ENCODE measurements around the gene BORCS6.
"Not testable (repeated sequence)": the region's sequence is repeated elsewhere in the genome, so short reads cannot be mapped to it uniquely, and the experiment has no call there.

Gene BORCS6

GRCh38 chr17:8170186-8170585 lies 19.8 kb downstream of the BORCS6 start:
- DNase-seq, result not testable (repeated sequence)

DNA sequence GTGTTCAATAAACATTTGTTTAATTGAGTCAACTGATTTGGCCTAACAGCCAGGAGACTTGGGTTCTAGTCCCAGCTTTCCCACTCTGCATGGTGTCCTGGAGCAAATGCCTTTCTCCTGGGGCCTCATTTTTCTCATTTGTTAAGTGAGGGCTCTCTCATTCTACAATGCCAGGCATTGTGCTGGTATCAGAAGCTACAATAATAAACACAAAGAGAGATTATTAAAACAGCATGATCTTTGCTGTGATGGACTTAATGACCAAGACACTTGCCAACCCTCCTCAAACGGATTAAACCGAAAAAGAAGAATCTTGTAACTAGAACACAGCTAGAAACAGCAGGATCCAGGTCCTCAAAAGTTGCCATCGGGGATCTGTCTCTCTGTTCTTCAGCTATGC lies 22.5 kb downstream of the BORCS6 start:
- no peak for DNase-seq

- no peak for DNase-seq
Measured at GRCh38 chr17:8166731-8167130, 23.2 kb downstream of the BORCS6 start.

GRCh38 chr17:8164815-8165131 lies 25.2 kb downstream of the BORCS6 start:
- no peak for DNase-seq

DNA sequence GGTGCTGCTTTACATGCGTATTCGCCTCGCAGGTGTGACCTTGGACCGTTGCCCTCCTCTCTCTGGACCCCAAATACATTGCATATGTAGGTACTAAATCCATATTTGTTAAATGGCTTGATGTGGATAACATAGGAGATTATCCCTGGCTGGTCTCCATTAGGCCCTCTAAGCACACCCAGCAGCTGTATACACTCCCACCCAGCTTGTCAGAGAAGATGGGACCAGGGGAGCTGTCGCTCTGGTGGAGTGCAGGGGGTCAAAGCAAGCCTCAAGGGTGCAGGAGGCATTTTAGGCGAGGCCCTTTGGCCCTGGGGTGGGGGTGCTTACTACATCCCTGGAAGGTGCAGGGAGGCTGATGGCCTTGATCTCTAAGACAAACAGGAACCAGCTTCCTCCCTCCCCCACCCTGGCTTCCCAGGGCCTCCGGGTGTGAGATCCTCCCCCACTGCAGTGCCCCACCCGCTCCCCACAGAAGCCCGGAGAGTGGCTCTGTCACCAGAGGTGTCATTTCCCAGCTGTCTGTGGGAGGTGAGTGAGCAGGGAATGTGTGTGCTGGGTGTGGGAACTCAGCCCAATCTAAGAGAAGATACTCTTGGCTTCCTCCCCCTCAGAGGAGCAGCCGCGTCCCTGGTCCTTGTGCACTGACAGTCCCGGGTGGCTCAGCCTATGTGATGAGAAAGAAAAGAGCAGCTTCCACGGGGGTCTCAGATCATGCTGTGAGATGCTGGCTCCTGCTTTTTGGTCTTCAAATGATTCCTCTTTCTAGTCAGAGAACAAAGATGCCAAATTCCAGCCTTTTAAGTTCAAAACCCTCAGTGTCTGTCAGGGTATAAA lies 25.8 kb downstream of the BORCS6 start:
- no peak for DNase-seq

DNA sequence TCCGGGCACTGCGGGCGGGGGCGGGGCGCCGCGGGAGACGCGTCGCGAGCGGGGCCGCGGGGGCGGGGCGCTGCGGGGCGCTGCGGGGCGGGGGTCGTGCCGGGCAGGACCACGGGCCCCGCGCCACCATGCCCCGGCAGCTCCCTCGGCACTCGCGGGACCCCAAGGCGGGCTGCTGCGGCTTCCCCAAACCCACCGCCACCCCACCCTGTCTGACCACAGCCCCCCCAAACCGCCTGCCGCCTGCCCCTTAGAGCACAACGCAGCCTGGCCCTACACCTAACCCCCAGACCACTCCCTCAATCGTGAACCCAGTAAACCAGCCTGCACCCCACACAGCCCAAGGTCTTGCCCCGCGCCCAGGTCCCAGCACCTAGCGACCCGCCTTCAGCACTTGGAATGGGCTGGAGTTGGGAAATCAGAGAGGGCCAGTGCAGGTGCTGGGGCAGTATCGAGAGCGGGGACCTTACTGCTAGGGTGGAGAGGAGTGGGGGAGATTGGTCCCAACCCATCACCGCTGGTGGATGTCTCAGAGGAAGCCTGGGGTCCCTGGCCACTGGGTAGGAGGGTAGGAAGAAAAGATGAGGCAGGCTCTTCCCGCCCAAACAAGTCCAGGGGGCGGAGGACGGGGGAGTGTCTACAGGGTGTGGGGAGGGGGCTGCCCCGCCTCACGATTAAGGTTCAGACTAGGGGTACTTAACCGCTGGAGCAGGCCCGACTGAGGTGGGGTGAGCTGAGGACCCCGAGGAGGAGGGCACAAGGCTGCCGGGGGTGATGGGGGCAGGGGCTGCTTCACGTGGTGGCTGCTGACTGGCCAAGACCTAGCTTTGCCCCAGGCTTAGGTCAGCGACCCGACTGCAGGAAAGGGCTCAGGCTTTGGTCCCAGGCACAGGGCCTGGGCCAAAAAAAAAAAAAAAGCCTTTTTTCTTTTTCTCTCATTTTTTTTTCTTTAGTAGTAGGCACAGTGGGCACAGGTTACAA lies 26.7 kb downstream of the BORCS6 start:
- DNase-seq, result no peak

DNA sequence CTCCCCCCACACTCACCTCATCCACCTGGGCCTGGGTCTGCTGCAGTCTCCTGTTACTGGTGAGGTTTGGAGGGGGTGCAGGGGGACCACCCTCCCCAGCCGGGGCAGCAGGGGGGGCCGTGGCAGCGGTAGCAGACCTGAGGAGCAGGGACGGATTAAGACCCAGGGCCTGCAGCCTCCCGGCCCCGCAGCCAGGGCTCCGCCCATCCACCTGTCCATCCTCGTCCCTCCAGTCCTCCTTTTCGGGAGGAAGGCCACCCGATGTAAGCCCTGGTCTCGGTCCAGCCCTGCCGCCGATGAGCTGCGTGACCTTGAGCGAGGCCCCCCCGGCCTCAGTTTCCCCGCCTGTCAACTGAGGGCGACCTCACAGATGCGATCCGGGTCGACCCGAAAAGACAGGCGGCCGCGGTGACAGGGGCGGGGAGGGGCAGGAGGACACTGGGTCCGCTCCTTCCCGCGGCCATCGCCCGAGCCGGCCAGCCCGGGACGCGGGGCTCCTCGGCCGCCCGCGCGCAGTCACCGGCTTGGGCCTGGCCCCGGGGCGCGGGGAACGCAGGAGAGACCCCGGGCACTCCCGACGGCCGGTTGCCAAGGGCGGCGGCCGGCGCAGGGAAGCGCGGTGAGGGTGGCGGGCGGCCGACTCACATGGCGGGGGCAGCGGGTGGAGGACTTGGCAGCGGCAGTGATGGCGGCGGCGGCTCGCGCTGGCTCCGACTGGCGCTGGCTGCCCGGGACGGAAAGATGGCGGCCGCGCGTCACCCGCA lies 27.6 kb downstream of the BORCS6 start, which contains the start of gene VAMP2:
Gene VAMP2 (minus strand): TSS at position 716 of the 764 bp plus-strand sequence. CDS start 69 bp downstream, at position 647.
- peak; percentile 60 for DNase-seq

GRCh38 chr17:8161289-8162232 lies 28.4 kb downstream of the BORCS6 start:
- no peak for DNase-seq

- no peak for DNase-seq
Measured at GRCh38 chr17:8160741-8161221, 29.2 kb downstream of the BORCS6 start.

DNA sequence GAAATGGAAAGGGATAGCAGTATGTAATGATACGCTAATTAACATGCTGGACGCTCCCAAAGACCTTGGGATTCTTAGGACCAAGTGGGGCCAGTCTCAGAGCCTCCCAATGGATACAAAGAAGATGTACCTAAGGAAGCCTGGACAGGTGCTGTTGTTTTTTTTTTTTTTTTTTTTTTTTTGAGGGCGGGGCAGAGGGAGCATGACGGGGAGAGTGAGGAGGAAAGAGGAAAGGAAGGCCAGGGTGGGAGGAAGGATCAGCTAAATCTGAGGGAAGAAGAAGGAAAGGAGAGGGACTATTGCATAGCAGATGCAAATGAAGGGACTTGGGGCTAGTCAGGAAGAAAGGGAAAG lies 29.8 kb downstream of the BORCS6 start:
- DNase-seq, result no peak

GRCh38 chr17:8159459-8160223 lies 30.3 kb downstream of the BORCS6 start:
- DNase-seq, result no peak

DNA sequence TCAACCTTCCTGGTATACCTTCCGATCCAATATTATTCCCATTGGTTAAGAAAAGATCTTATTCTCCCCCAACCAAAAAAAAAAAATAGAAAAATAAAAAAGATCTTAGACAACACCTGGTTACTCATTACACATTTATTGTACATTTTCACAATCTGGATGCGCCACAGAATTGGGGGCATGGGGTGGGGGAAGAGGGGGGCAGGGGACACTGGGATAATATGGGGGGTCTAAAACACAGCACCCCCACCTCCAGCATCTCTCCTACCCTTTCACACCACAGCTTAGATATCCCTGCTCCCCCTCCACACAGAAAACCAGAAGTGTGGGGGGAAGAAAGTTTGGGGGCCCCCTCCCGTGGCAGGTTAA lies 31.0 kb downstream of the BORCS6 start:
- no peak for DNase-seq

- peak; percentile 70 for DNase-seq
Measured at GRCh38 chr17:8158267-8159031, 31.5 kb downstream of the BORCS6 start.

- DNase-seq, result peak; percentile 100
Measured at GRCh38 chr17:8156246-8156992, 33.6 kb downstream of the BORCS6 start.

DNA sequence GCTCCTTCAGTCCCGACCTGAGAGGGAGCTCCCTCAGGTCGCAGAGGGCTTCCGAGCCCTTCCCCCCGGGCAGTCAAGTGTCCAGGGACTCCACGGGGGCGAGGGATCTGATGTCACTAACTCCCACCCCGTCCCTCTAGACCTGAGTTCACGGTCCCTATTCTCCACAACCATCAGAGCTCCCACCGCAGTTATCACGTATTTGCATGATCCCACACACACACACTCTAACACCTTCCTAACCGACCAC lies 34.1 kb downstream of the BORCS6 start:
- DNase-seq, result no peak

DNA sequence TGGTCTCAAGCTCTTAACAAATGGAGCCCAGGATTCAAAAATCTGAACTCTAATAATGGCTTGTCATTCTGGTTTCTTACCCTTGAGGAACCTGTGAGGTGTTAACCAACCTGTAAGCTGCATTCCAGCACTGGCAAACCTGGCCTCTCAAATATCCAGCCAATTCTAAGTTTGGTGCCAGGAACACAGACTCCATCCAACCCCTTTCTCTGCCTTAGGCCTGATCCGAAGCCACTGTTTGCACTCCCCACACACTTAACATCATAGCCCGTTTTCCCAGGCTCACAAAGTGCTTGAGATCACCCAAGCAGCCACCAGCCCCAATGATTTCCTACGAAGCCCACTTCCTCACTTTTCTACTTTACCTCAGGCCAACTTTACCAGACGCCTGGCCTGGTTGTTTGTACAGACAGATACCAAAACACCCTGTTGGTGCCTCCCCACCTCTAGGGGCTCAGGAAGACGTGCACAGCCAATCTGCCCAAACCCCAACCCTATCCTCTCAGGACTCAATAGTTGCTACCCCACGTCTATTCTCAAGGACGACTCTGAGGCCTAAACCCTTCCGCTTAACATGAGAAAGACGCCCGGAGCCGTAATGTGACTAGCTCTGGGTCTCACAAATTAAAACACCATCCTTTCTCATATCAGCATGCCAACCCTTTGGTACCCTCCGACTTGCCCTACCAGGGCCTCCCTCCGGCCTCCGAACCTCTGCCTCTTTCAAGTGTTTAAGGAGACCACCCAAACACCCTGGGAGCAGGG lies 34.6 kb downstream of the BORCS6 start:
- DNase-seq, result no peak

DNA sequence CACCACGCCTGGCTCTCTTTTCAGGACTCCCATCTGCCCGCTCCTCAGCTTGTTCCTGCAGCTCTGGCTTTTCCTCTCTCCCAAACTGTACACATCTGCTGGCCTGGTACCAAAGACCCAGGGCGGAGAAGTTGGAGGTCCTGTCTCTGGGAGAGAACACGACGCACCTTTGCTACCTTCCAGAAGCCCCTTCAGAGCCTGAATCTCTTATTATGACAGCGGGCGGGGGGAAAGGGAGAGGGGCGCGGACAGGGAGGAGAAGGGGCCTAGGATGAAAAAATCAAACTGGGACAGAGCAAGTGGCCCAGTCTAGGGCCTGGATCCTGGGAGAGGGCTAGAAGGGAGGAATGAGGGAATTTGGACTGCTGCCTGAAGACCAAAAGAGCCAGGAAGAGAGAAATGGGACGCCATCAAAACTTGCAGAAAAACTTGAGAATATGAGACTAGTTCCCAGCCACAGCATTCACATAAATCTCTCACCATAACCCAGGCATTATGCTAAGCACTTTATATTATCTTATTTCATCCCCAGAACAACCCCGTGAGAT lies 35.3 kb downstream of the BORCS6 start:
- no peak for DNase-seq

GRCh38 chr17:8153957-8154607 lies 35.9 kb downstream of the BORCS6 start:
- DNase-seq, result peak; percentile 94

Measured in amniotic stem cell (primary cell).